SU-DHL-6 (cell line): ENCODE data around the gene RASA3.

Experiments
- H2AFZ ChIP-seq: fragments of 200-600 bp; sonication (generic); 2 replicates; pipeline ENCODE4 v1.6.1; 2014; ENCODE audit warnings: low read depth, mild to moderate bottlenecking, moderate library complexity, mixed read lengths, antibody characterized with exemption, low read length; ENCODE audit not compliant: severe bottlenecking
- H3F3A ChIP-seq: fragments of 200-600 bp; shearing (Covaris generic); 2 replicates; pipeline ENCODE4 v1.6.0; 2016; ENCODE audit warnings: antibody characterized with exemption, mild to moderate bottlenecking; ENCODE audit not compliant: insufficient read depth
- H3K27ac ChIP-seq: fragments of 200-600 bp; sonication (generic); 2 replicates; pipeline ENCODE4 v1.5.1; 2016; ENCODE audit warnings: low read depth, mild to moderate bottlenecking, low read length, moderate library complexity, mixed read lengths
- H3K27me3 ChIP-seq: fragments of 200-600 bp; sonication (generic), shearing (Covaris generic); 2 replicates; pipeline ENCODE4 v1.6.0; 2014; ENCODE audit warnings: mild to moderate bottlenecking, low read length
- H3K36me3 ChIP-seq: fragments of 200-600 bp; sonication (generic); 2 replicates; pipeline ENCODE4 v1.6.1; 2014; ENCODE audit warnings: mild to moderate bottlenecking, low read length, mixed read lengths
- H3K4me2 ChIP-seq: fragments of 300-600, 200-600 bp; shearing (Covaris generic), sonication (generic); 2 replicates; pipeline ENCODE4 v1.6.0; 2014; ENCODE audit warnings: low read length, low read depth, mild to moderate bottlenecking; ENCODE audit not compliant: poor library complexity, severe bottlenecking
- H3K4me3 ChIP-seq: fragments of 200-600 bp; sonication (generic); 2 replicates; pipeline ENCODE4 v1.5.1; 2014; ENCODE audit warnings: antibody characterized with exemption, low read length, mild to moderate bottlenecking, mixed read lengths; ENCODE audit not compliant: insufficient read depth, poor library complexity, severe bottlenecking
- H3K79me2 ChIP-seq: fragments of 200-600 bp; sonication (generic); 2 replicates; pipeline ENCODE4 v1.6.1; 2014; ENCODE audit warnings: mild to moderate bottlenecking, low read length, moderate library complexity; ENCODE audit not compliant: insufficient read depth
- H3K9ac ChIP-seq: fragments of 200-600 bp; sonication (generic); 2 replicates; pipeline ENCODE4 v1.7.0; 2014; ENCODE audit warnings: mild to moderate bottlenecking, low read length
- H3K9me2 ChIP-seq: fragments of 200-600 bp; sonication (generic); replicated peaks from 2 replicates; pipeline ENCODE4 v1.6.1; 2014; ENCODE audit warnings: low read length; ENCODE audit not compliant: insufficient read depth
- H3K9me3 ChIP-seq: fragments of 200-600 bp; sonication (generic); 2 replicates; pipeline ENCODE4 v1.6.1; 2014; ENCODE audit warnings: low read length, mixed read lengths; ENCODE audit not compliant: insufficient read depth
- H4K20me1 ChIP-seq: fragments of 200-600 bp; sonication (generic); 2 replicates; pipeline ENCODE4 v1.6.1; 2014; ENCODE audit warnings: low read depth, mild to moderate bottlenecking, antibody characterized with exemption, low read length, moderate library complexity, mixed read lengths
- EZH2phosphoT487 ChIP-seq: fragments of 200-600 bp; sonication (generic), shearing (Covaris generic); conservative IDR thresholded peaks from 2 replicates; pipeline ENCODE4 v1.6.1; 2018; ENCODE audit warnings: mild to moderate bottlenecking, antibody characterized with exemption, low read length, moderate library complexity, mixed read lengths
- TF ChIP-seq, protein P1 (sequence below): fragments of 200-600 bp; sonication (generic); IDR thresholded peaks from one replicate; pipeline ENCODE4 v1.5.1; 2017; ENCODE audit warnings: antibody characterized with exemption, mild to moderate bottlenecking, low read length, moderate library complexity; ENCODE audit not compliant: insufficient read depth, poor library complexity, severe bottlenecking

RASA3 gene

DNA sequence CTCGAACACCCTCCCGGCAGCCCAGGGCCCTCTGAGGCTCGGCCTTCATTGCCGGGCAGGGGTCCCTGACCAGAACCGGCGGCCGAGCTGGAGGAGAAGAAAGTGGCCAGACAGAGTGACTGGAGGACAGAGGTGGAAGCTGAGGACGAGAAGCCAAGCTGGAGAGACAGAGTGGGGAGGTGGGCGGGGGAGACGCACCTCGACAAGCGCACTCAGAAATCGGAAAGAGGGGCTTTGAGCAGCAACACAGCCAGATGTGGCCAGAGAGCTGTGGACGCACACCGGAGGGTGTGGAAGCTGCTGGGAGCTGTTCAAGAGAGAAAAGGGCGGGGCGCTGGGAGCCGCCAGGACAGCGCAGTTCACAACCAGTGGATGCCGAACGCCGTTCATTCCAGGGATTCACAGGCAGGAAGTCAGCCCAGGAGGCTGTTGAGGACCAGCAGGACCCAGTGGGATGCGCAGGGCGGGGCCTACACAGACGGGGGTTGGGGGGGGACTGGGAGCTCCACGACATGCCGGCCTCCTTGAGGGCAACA is 130.3 kb downstream of the RASA3 start:
- Histone ChIP-seq H3K27ac (no peak overlapping the region), H4K20me1 (no peaks in the 10 kb centered on the region), H3F3A (no peaks in the 10 kb centered on the region), H3K36me3 (no peaks in the 10 kb centered on the region), H3K79me2 (no peaks in the 10 kb centered on the region), H3K9ac (no peak overlapping the region), H3K4me3 (no peak overlapping the region), H3K27me3 (no peaks in the 10 kb centered on the region), H3K4me2 (no peak overlapping the region), H3K9me2 (no peaks in the 10 kb centered on the region), H2AFZ (no peak overlapping the region), H3K9me3 (no peaks in the 10 kb centered on the region)
- TF ChIP-seq, protein P1, sequence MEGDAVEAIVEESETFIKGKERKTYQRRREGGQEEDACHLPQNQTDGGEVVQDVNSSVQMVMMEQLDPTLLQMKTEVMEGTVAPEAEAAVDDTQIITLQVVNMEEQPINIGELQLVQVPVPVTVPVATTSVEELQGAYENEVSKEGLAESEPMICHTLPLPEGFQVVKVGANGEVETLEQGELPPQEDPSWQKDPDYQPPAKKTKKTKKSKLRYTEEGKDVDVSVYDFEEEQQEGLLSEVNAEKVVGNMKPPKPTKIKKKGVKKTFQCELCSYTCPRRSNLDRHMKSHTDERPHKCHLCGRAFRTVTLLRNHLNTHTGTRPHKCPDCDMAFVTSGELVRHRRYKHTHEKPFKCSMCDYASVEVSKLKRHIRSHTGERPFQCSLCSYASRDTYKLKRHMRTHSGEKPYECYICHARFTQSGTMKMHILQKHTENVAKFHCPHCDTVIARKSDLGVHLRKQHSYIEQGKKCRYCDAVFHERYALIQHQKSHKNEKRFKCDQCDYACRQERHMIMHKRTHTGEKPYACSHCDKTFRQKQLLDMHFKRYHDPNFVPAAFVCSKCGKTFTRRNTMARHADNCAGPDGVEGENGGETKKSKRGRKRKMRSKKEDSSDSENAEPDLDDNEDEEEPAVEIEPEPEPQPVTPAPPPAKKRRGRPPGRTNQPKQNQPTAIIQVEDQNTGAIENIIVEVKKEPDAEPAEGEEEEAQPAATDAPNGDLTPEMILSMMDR = no peak
- no peak for TF ChIP-seq EZH2phosphoT487

DNA sequence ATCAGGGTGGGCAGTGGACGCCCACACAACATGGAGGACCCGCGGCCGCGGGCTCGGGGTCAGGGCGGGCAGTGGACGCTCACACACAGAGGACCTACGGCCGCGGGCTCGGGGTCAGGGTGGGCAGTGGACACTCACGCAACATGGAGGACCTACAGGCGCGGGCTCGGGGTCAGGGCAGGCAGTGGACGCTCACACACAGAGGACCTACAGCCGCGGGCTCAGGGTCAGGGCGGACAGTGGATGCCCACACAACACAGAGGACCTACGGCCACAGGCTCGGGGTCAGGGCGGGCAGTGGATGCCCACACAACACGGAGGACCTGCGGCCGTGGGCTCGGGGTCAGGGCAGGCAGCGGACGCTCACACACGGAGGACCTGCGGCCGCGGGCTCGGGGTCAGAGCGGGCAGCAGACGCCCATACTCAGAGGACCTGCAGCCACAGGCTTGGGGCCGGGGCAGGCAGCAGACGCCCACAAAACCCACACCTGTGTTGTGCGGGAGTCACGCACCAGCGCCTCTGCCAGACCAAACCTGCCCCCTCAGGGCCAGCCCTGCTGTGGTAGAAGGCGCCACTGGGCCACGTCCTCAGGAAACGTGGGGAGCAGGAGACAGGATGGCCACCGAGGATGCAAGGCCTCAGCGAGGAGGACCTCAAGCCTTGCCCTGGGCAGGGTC is 131.0 kb downstream of the RASA3 start:
- no peaks in the 10 kb centered on the region for H3K36me3 ChIP-seq
- no peak overlapping the region for H3K4me2 ChIP-seq
- H3K9me2 ChIP-seq = no peaks in the 10 kb centered on the region
- no peak overlapping the region for H3K27ac ChIP-seq
- no peaks in the 10 kb centered on the region for H3K79me2 ChIP-seq
- no peak overlapping the region for H3K4me3 ChIP-seq
- no peak overlapping the region for H3K9ac ChIP-seq
- H2AFZ ChIP-seq = no peak overlapping the region
- TF ChIP-seq, protein P1 = no peak
- TF ChIP-seq EZH2phosphoT487 = no peak
- no peaks in the 10 kb centered on the region for H3K9me3 ChIP-seq
- no peaks in the 10 kb centered on the region for H3F3A ChIP-seq
- H3K27me3 ChIP-seq = no peaks in the 10 kb centered on the region
- no peaks in the 10 kb centered on the region for H4K20me1 ChIP-seq

DNA sequence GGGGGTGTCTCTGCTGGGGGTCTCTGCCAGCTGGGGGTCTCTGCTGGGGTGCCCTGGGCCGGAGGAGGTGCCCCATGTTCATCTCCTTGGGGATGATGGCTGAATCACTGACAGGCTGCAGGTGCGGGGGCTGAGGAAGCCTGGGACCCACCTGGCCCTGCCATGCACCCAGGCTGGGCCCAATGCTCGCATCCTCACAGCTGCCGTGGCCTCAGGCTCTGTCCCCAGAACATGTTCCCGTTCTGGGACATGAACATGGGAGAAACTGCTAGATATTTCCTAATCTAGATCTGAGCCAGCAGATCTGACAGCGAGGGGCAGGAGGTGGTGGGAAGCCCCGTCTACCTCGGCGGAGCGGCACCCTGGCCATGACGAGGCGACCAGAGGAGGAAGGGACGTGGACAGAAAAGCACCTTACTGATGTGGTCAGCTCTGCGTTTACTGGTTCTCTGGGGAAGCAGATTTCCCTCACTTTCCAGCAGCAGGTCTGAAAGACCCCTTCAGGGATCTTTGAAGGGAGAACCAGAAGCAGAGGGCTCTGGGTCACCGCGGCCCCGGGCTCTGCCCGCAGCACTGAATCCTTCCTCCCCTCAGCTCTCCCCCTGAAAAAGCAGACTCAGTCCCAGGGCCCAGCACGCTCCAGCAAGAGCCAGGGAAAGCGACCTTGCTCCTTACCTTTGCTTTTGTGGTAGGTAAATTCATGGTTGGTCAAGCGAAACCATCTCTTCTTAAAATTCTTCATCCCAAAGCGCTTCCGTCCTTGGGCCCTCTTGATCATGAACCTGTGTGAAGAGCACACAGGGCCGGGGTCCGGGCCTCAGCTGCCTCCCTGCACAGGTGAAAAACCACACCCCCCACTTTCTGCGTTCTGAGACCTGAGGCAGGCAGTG is 132.0 kb downstream of the RASA3 start:
- H3K79me2 ChIP-seq = no peaks in the 10 kb centered on the region
- no peak overlapping the region for H3K4me2 ChIP-seq
- H3K27me3 ChIP-seq = no peaks in the 10 kb centered on the region
- no peaks in the 10 kb centered on the region for H3K36me3 ChIP-seq
- TF ChIP-seq, protein P1 = no peak
- TF ChIP-seq EZH2phosphoT487 = no peak
- no peak overlapping the region for H3K4me3 ChIP-seq
- no peak overlapping the region for H2AFZ ChIP-seq
- H3K9me3 ChIP-seq = no peaks in the 10 kb centered on the region
- no peaks in the 10 kb centered on the region for H4K20me1 ChIP-seq
- H3K27ac ChIP-seq = no peak overlapping the region
- H3K9me2 ChIP-seq = no peaks in the 10 kb centered on the region
- no peak overlapping the region for H3K9ac ChIP-seq
- no peaks in the 10 kb centered on the region for H3F3A ChIP-seq
